Brain microvascular endothelial cell (primary cell): ENCODE measurements around the gene IP6K3.

ENCODE experiments used
- DNase-seq: peaks from one replicate; pipeline ENCODE4 v3.0.0-alpha.2; 2020
- H3K27ac ChIP-seq: fragments of 250-450 bp; sonication (Bioruptor Pico); 2 replicates; pipeline ENCODE4 v1.5.1; 2020; ENCODE audit warnings: mild to moderate bottlenecking, moderate library complexity
- H3K27me3 ChIP-seq: fragments of 250-450 bp; sonication (Bioruptor Pico); replicated peaks from 2 replicates; pipeline ENCODE4 v1.5.1; 2020; ENCODE audit warnings: mild to moderate bottlenecking
- H3K36me3 ChIP-seq: fragments of 250-450 bp; sonication (Bioruptor Pico); replicated peaks from 2 replicates; pipeline ENCODE4 v1.5.1; 2020; ENCODE audit warnings: mild to moderate bottlenecking
- H3K4me3 ChIP-seq: 2 replicates; pipeline ENCODE4 v1.5.1; 2011; ENCODE audit warnings: low read depth, mild to moderate bottlenecking, control low read depth, low read length, moderate library complexity
- CTCF ChIP-seq: IDR thresholded peaks from 2 replicates; pipeline ENCODE4 v1.5.1; 2011; ENCODE audit warnings: low read depth, mild to moderate bottlenecking, moderate library complexity, low read length, control low read depth, inconsistent platforms; ENCODE audit errors: missing control alignments
- in situ Hi-C: cut with HindIII; loops from 2 replicates; pipeline ENCODE4 v1.10.0; 2017; ENCODE audit warnings: low sequenced_read_pairs, low pct_ligation_motif_present

IP6K3 gene

GRCh38 chr6:33771146-33772081 is 24.7 kb upstream of the IP6K3 start:
- in situ Hi-C loops: loop anchor here (25.0 kb wide), 1 partner anchor 366 kb away; the partner anchor contains the start of gene GRM4
- Histone ChIP-seq H3K27me3 (no peaks in the 10 kb centered on the region), H3K4me3 (no peak overlapping the region), H3K27ac (peak overlapping the region; percentile 79), H3K36me3 (peaks cover 26% of the 10 kb centered on the region)
- peak; percentile 69 for TF ChIP-seq CTCF
- peak; percentile 94 for DNase-seq

- no peak overlapping the region for H3K4me3 ChIP-seq
- no peak for TF ChIP-seq CTCF
- DNase-seq: no peak
- peaks cover 20% of the 10 kb centered on the region for H3K36me3 ChIP-seq
- in situ Hi-C loops: loop anchor here (25.0 kb wide), 1 partner anchor 367 kb away; the partner anchor contains the start of gene GRM4
- peak overlapping the region; percentile 79 for H3K27ac ChIP-seq
- H3K27me3 ChIP-seq: no peaks in the 10 kb centered on the region
These were observed 24.1 kb upstream of the IP6K3 start for GRCh38 chr6:33770833-33771145.

GRCh38 chr6:33770124-33770832 is 23.6 kb upstream of the IP6K3 start:
- H3K4me3 ChIP-seq: no peak overlapping the region
- in situ Hi-C loops: loop anchor here (25.0 kb wide), 1 partner anchor 367 kb away; the partner anchor contains the start of gene GRM4
- peak overlapping the region; percentile 79 for H3K27ac ChIP-seq
- no peak for TF ChIP-seq CTCF
- H3K36me3 ChIP-seq: peaks cover 14% of the 10 kb centered on the region
- no peak for DNase-seq
- H3K27me3 ChIP-seq: no peaks in the 10 kb centered on the region

- in situ Hi-C loops: loop anchor here (25.0 kb wide), 1 partner anchor 368 kb away; the partner anchor contains the start of gene GRM4
- peaks cover 8% of the 10 kb centered on the region for H3K36me3 ChIP-seq
- TF ChIP-seq CTCF: no peak
- H3K27ac ChIP-seq: no peak overlapping the region
- no peaks in the 10 kb centered on the region for H3K27me3 ChIP-seq
- H3K4me3 ChIP-seq: no peak overlapping the region
- DNase-seq: no peak
These were observed 22.6 kb upstream of the IP6K3 start for GRCh38 chr6:33769248-33769821.

GRCh38 chr6:33768644-33769120 is 22.0 kb upstream of the IP6K3 start:
- no peak overlapping the region for H3K27ac ChIP-seq
- no peaks in the 10 kb centered on the region for H3K27me3 ChIP-seq
- peaks cover 8% of the 10 kb centered on the region for H3K36me3 ChIP-seq
- H3K4me3 ChIP-seq: no peak overlapping the region
- in situ Hi-C loops: loop anchor here (25.0 kb wide), 1 partner anchor 369 kb away; the partner anchor contains the start of gene GRM4
- peak; percentile 74 for DNase-seq
- TF ChIP-seq CTCF: peak; percentile 95
